GM23338 (cell line): ENCODE results near the gene TENM3. TPM values are rescaled to one million over a fixed set of nuclear protein-coding genes. Genes with fewer than 3 reads are reported as not detected.

Source experiments
- ATAC-seq: fragments of 200-7000 bp; cut with Tn5 transposase; 3 replicates; pipeline ENCODE4 v1.9.1; 2020
- DNase-seq: peaks from one replicate; pipeline ENCODE4 v3.0.0-alpha.2; 2015; ENCODE audit warnings: low spot score
- H2AFZ ChIP-seq: fragments of 200-600 bp; sonication (generic); 2 replicates; pipeline ENCODE4 v1.8.0; 2016; ENCODE audit warnings: antibody characterized with exemption, mild to moderate bottlenecking, moderate library complexity
- H3F3A ChIP-seq: fragments of 200-600 bp; sonication (generic); replicated peaks from 2 replicates; pipeline ENCODE4 v1.8.0; 2017; ENCODE audit warnings: antibody characterized with exemption, mixed run types, low read depth
- H3K27ac ChIP-seq: fragments of 200-600 bp; sonication (generic); 2 replicates; pipeline ENCODE4 v1.6.1; 2016; ENCODE audit warnings: low read depth
- H3K27me3 ChIP-seq: fragments of 200-600 bp; sonication (generic); 2 replicates; pipeline ENCODE4 v1.8.0; 2016; ENCODE audit warnings: mild to moderate bottlenecking, mixed run types, moderate library complexity; ENCODE audit not compliant: insufficient read depth
- H3K36me3 ChIP-seq: fragments of 200-600 bp; sonication (generic); 2 replicates; pipeline ENCODE4 v1.8.0; 2016; ENCODE audit warnings: mild to moderate bottlenecking; ENCODE audit not compliant: insufficient read depth
- H3K4me1 ChIP-seq: fragments of 200-600 bp; sonication (generic); 2 replicates; pipeline ENCODE4 v1.8.0; 2016; ENCODE audit warnings: mild to moderate bottlenecking, moderate library complexity; ENCODE audit not compliant: insufficient read depth
- H3K4me2 ChIP-seq: fragments of 200-600 bp; sonication (generic); 2 replicates; pipeline ENCODE4 v1.7.1; 2017; ENCODE audit warnings: mixed run types
- H3K4me3 ChIP-seq: fragments of 200-600 bp; sonication (generic); 2 replicates; pipeline ENCODE4 v1.6.1; 2016; ENCODE audit warnings: mixed run types
- H3K79me2 ChIP-seq: fragments of 200-600 bp; sonication (generic); replicated peaks from 2 replicates; pipeline ENCODE4 v1.8.0; 2017; ENCODE audit warnings: mild to moderate bottlenecking; ENCODE audit not compliant: insufficient read depth
- H3K9me2 ChIP-seq: fragments of 200-600 bp; sonication (generic); 2 replicates; pipeline ENCODE4 v1.8.0; 2017; ENCODE audit not compliant: insufficient read depth
- H4K20me1 ChIP-seq: fragments of 200-600 bp; sonication (generic); replicated peaks from 2 replicates; pipeline ENCODE4 v1.8.0; 2017; ENCODE audit warnings: mild to moderate bottlenecking; ENCODE audit not compliant: insufficient read depth
- H3K27ac Mint-ChIP-seq: 2 replicates; pipeline ENCODE4 v1.8.0; 2020; ENCODE audit warnings: inconsistent platforms, mild to moderate bottlenecking, moderate library complexity, mixed read lengths
- H3K27me3 Mint-ChIP-seq: 3 replicates; pipeline ENCODE4 v1.8.0; 2022; ENCODE audit warnings: low read depth, mild to moderate bottlenecking, moderate library complexity, mixed read lengths, inconsistent platforms; ENCODE audit not compliant: insufficient read depth, poor library complexity
- H3K36me3 Mint-ChIP-seq: 3 replicates; pipeline ENCODE4 v1.8.0; 2021; ENCODE audit warnings: low read depth, mild to moderate bottlenecking, inconsistent platforms, moderate library complexity, mixed read lengths
- H3K4me1 Mint-ChIP-seq: 3 replicates; pipeline ENCODE4 v1.8.0; 2020; ENCODE audit warnings: mild to moderate bottlenecking, inconsistent platforms, mixed read lengths
- H3K4me3 Mint-ChIP-seq: 3 replicates; pipeline ENCODE4 v1.8.0; 2021; ENCODE audit warnings: moderate library complexity, mild to moderate bottlenecking, inconsistent platforms, mixed read lengths
- H3K9me3 Mint-ChIP-seq: 3 replicates; pipeline ENCODE4 v1.8.0; 2020; ENCODE audit warnings: moderate library complexity, mild to moderate bottlenecking, inconsistent platforms, mixed read lengths
- CREB1 ChIP-seq: fragments of 250-450 bp; sonication (Bioruptor Pico); IDR thresholded peaks from 2 replicates; pipeline ENCODE4 v1.5.0; 2020; ENCODE audit warnings: low read depth, mild to moderate bottlenecking, moderate library complexity
- ETS1 ChIP-seq: IDR thresholded peaks from 2 replicates; pipeline ENCODE4 v1.6.1; 2016; ENCODE audit warnings: antibody characterized with exemption
- EZH2 ChIP-seq: fragments of 200-600 bp; sonication (generic); IDR thresholded peaks from one replicate; pipeline ENCODE4 v1.8.0; 2017; ENCODE audit warnings: antibody characterized with exemption, mild to moderate bottlenecking, low read depth; ENCODE audit not compliant: unreplicated experiment
- EZH2phosphoT487 ChIP-seq: fragments of 200-600 bp; sonication (generic); IDR thresholded peaks from one replicate; pipeline ENCODE4 v1.8.1; 2018; ENCODE audit warnings: antibody characterized with exemption; ENCODE audit not compliant: unreplicated experiment
- JUNB ChIP-seq: IDR thresholded peaks from one replicate; pipeline ENCODE4 v1.6.1; 2016; ENCODE audit warnings: antibody characterized with exemption; ENCODE audit not compliant: unreplicated experiment
- NANOG ChIP-seq: IDR thresholded peaks from 2 replicates; pipeline ENCODE4 v1.6.1; 2016; ENCODE audit warnings: antibody characterized with exemption, borderline replicate concordance
- POLR2AphosphoS5 ChIP-seq: IDR thresholded peaks from 2 replicates; pipeline ENCODE4 v1.6.1; 2016; ENCODE audit warnings: antibody characterized with exemption, low read depth
- REST ChIP-seq: IDR thresholded peaks from one replicate; pipeline ENCODE4 v1.6.1; 2018; ENCODE audit warnings: antibody characterized with exemption; ENCODE audit not compliant: unreplicated experiment
- STAT1 ChIP-seq: IDR thresholded peaks from one replicate; pipeline ENCODE4 v1.6.1; 2016; ENCODE audit warnings: antibody characterized with exemption; ENCODE audit not compliant: unreplicated experiment
- ZNF114 ChIP-seq: fragments of 250-450 bp; sonication (Bioruptor Pico); IDR thresholded peaks from 2 replicates; pipeline ENCODE4 v1.5.0; 2020; ENCODE audit warnings: mild to moderate bottlenecking, moderate library complexity
- ZNF331 ChIP-seq: fragments of 250-450 bp; sonication (Bioruptor Pico); IDR thresholded peaks from 2 replicates; pipeline ENCODE4 v1.5.0; 2020; ENCODE audit warnings: low read depth, mild to moderate bottlenecking, moderate library complexity
- ZNF462 ChIP-seq: fragments of 250-450 bp; sonication (Bioruptor Pico); IDR thresholded peaks from 2 replicates; pipeline ENCODE4 v1.5.0; 2020; ENCODE audit warnings: mild to moderate bottlenecking, moderate library complexity
- polyA plus RNA-seq: library from polyadenylated mRNA; unstranded; fragments of >200 nt; fragmentation: Nextera tagmentation; extraction: Ambion mirVana; gene quantifications from 2 replicates; pipeline ENCODE4 v1.2.1, GENCODE V29; 2016
- total RNA-seq: library from RNA; depleted of rRNA; stranded (reverse); fragments of >200 nt; shearing (Covaris generic); gene quantifications from 2 replicates; pipeline ENCODE4 v1.2.3, GENCODE V29; 2014

The TENM3 gene
- total and polyA plus RNA-seq, 2 experiments from 2014 or later: 22.2 to 128 TPM

GRCh38 chr4:182409271-182409670 lies 166.1 kb downstream of the TENM3 start:
- Histone ChIP-seq H3K9me2 (no peaks in the 10 kb centered on the region), H3K27ac (no peak overlapping the region), H3K27me3 (no peaks in the 10 kb centered on the region), H3K79me2 (no peaks in the 10 kb centered on the region), H3K4me3 (no peak overlapping the region), H3F3A (no peaks in the 10 kb centered on the region), H2AFZ (no peak overlapping the region), H3K4me1 (peaks cover 11% of the 10 kb centered on the region), H3K4me2 (no peak overlapping the region), H4K20me1 (no peaks in the 10 kb centered on the region), H3K36me3 (peaks cover 8% of the 10 kb centered on the region; the same call in 1 of the 2 replicates)
- Mint-ChIP-seq H3K36me3 (peaks cover 27% of the 10 kb centered on the region; the same call in 2 of the 3 replicates), H3K4me3 (no peak overlapping the region), H3K27ac (0 out of 2 replicates have a peak overlapping the region, but pooled peaks have one; percentile 54), H3K27me3 (no peaks in the 10 kb centered on the region), H3K4me1 (peaks cover 17% of the 10 kb centered on the region), H3K9me3 (peaks cover 21% of the 10 kb centered on the region)
- TF ChIP-seq STAT1 (no peak), REST (no peak), ZNF114 (CRISPR knock-in tag) (no peak), EZH2phosphoT487 (no peak), NANOG (no peak), CREB1 (no peak)
- ATAC-seq (no peak), DNase-seq (no peak)

- H3F3A ChIP-seq: no peaks in the 10 kb centered on the region
- no peaks in the 10 kb centered on the region for H4K20me1 ChIP-seq
- no peak overlapping the region for H2AFZ ChIP-seq
- H3K4me3 Mint-ChIP-seq: no peak overlapping the region
- peaks cover 31% of the 10 kb centered on the region for H3K4me1 Mint-ChIP-seq
- H3K4me3 ChIP-seq: no peak overlapping the region
- no peak for DNase-seq
- peaks cover 8% of the 10 kb centered on the region; the same call in 1 of the 2 replicates for H3K36me3 ChIP-seq
- H3K9me3 Mint-ChIP-seq: peaks cover 21% of the 10 kb centered on the region
- H3K27me3 Mint-ChIP-seq: no peaks in the 10 kb centered on the region
- H3K9me2 ChIP-seq: no peaks in the 10 kb centered on the region
- H3K79me2 ChIP-seq: no peaks in the 10 kb centered on the region
- no peak for ATAC-seq
- peak overlapping the region; percentile 46 for H3K4me2 ChIP-seq
- peaks cover 30% of the 10 kb centered on the region; the same call in 2 of the 3 replicates for H3K36me3 Mint-ChIP-seq
- H3K27ac Mint-ChIP-seq: no peak overlapping the region
- H3K4me1 ChIP-seq: peaks cover 26% of the 10 kb centered on the region
- no peaks in the 10 kb centered on the region for H3K27me3 ChIP-seq
- H3K27ac ChIP-seq: no peak overlapping the region
- TF ChIP-seq ZNF462 (CRISPR knock-in tag): no peak
- no peak for TF ChIP-seq JUNB
- TF ChIP-seq ZNF114 (CRISPR knock-in tag): no peak
- TF ChIP-seq CREB1: no peak
- TF ChIP-seq STAT1: no peak
- no peak for TF ChIP-seq ZNF331 (CRISPR knock-in tag)
- TF ChIP-seq EZH2: no peak
- TF ChIP-seq EZH2phosphoT487: no peak
- no peak for TF ChIP-seq ETS1
- TF ChIP-seq POLR2AphosphoS5: no peak
- no peak for TF ChIP-seq NANOG
Observed at GRCh38 chr4:182411391-182411790, 168.2 kb downstream of the TENM3 start.
